ENCODE results near the gene KIRREL3.

KIRREL3 gene

DNA sequence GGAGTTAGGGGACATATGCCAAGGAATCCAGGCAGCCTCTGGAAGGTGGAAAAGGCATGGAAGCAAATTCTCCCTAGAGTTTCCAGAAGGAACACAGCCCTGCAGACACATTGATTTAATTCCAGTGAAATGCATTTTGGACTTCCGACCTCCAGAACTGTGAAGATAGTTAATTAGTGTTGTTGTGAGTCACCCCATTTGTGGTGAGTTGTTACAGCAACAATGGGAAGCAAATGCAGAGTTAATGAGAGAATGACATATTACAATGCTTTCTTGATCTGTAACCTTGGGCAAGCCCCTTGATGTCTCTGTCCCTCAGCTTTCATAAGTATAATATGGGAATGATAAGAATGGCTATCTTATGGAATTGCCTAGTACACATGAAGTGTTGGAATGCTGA lies 178.7 kb downstream of the KIRREL3 start:
- DNase-seq = no peak

GRCh38 chr11:126819194-126819593 lies 181.4 kb downstream of the KIRREL3 start:
- DNase-seq = no peak

DNA sequence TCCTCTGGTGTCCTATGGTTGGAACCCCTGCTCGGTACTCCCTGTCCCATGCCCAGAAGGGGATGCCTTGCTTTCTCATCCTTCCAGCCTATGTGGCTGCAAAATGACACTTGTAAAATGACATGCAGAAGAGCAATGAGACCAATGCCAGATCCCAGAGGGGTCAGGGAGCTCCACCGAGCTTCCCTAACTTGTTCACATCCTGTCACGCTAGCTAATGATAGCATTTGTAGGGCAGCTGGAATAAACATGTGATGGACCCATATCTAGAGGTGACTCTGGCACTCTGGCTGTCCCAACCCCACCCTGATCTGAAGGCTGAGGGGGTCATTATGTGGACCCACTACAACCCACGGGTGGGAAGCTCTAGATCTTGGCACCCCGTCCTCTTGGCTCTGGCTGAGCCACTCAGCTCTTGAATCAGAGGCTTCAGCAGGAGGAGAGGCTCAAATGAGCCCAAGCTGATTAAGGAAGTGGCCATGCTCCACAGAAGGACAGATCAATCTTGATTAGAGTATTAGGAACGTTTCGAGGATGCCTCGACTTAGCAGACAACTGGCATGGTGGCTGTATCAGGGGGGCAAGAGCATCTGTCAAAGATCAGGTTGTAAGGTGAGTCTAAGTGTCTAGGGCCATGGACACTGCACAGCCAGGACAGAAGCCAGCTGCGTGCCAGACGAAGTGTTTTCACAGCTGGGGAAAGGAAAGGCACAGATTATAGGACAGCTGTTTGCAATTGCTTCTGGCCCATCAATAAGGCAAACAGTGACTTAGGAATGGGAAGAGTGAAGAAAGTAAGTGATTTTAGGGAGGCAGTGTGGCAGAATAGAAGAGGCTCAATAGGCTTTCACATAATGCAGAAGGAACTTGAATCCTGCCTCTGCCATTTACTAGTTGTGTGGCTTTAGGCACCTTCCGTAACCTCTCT lies 182.8 kb downstream of the KIRREL3 start:
- DNase-seq = no peak

DNA sequence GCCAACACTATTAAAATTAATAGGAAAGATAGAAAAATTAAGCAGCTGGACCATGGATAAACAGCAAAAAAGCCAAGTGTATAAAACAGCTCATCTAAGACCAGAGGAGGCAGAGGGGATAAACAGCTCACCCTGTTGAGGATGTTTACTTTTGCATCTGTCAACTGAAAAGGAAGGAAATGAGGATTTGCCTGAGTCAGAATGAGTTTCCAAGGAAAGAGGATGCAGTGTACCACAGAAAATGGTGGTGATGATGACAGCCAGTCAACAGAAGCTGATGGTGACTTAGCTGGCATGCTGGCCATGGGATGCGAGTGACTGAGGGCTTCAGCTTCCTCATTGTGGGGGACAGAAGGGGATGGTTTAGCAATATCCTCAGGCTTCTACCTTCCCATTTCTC lies 183.5 kb downstream of the KIRREL3 start:
- DNase-seq = no peak

DNA sequence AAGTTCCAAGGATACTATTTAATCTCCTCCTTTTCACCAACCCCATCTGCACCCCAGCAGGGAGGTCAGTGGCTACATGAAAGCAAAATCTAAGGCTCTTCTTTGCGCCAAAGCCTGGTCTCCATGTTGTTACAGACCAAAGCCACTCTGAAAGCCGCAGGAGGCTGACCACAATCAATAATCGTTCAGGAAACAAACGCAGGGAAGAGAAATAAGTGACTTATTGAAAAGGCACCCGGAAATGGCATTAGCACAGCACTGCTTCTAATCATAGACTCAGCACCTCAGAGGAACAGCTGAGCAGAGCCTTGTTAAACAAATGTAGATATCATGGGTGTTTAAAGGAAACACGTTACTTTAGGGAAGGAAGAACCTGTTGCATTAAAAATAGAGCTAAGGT lies 183.9 kb downstream of the KIRREL3 start:
- peak; percentile 64 for DNase-seq

DNA sequence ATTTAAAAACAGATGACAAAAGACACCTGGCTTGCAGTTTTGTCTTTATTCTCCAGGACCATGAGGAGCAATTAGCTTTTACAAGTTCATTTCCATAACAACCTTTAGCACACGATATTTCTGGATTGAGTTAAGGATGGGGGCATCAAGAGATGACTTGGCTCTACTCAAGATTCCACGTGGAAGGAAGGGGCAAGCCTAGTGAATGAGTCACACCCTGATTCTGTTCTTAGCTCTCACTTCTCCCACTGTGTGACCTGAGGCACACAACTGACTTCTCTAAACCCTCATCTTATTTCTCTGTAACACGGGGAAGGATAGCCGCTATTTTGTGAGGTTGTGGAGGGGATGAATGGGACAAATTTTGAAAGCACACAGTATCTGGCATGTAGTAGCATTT lies 185.5 kb downstream of the KIRREL3 start:
- DNase-seq = no peak

- DNase-seq = no peak
Measured at GRCh38 chr11:126810776-126811175, 189.8 kb downstream of the KIRREL3 start.

DNA sequence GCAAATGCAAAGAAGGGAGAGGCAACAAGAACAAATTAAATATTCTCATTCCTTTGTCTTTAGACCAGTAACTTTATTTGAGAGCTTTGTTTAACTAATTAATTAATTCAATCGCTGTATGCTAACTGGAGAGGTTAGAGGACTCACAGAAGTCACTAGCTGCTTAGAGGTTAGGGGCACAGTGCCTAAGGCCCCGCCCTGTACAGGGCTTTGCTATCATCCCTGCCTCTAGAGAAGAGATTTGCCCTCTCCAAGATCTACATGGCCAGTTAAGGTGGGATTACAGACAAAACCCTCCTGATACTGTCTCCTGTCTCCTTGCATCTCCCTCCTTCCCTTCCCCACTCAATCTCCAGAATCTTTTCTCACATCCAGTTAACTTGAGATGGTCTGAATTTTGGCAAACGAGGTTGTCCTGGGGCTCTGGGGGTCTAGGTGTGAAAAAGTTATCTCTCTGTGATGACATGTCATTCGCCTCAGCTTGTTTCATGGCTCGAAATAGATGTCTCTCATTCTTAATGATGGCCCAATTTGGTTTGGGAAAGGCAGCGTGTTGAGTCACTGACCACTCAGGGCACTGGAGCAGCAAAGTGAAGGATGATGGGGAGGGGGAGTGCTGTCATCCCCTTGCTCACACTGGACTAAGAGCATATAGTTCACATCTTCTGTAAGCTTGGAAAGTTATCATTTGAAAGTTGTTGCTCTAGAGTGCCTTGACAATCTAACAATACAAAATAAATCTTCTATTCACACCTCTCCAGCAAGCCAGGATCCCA lies 190.9 kb downstream of the KIRREL3 start:
- DNase-seq = no peak

GRCh38 chr11:126808836-126809235 lies 191.7 kb downstream of the KIRREL3 start:
- no peak for DNase-seq

- DNase-seq = no peak
Measured at GRCh38 chr11:126808296-126808695, 192.3 kb downstream of the KIRREL3 start.

GRCh38 chr11:126805870-126806269 lies 194.7 kb downstream of the KIRREL3 start:
- no peak for DNase-seq

DNA sequence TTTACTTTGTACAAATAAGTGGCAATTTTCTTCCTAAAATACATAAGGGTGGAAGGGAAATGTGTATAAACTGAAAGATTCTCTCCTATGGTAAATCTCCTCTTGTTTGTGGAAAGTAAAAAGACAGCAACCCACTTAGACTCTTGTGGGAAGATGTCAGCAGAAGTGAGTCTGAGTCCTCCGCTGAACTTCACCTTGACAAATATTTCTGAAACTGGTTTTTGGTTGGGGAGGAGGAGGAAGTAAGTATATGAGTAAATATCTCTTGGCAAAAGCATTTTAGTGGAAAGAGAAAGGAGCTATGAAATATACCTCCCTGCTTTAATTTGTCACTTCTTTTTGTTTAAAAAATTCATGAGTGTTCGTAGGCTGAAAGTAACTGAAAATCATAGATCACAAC lies 196.2 kb downstream of the KIRREL3 start:
- no peak for DNase-seq

DNA sequence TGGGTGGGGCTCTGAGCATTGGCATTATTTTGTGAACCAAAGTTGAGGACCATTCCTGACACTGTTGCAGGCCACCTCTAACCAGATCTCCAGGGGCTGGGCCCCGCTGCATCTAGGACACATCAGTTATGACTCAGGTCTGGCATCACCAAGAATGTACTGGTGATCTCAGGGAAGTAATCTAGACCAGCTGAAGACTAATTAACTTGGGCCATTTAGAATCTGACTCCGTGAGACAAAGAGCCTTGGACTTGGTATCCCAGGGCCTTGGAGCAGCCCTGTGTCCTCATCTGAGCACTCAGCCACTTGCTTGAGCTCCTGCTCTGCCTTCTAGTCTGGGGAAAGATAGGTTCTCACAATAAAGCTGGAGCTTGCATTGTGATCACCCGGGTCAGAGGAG lies 200.6 kb downstream of the KIRREL3 start:
- DNase-seq = no peak

GRCh38 chr11:126797457-126798169 lies 203.0 kb downstream of the KIRREL3 start:
- DNase-seq = no peak

GRCh38 chr11:126793596-126793995 lies 207.0 kb downstream of the KIRREL3 start:
- no peak for DNase-seq

DNA sequence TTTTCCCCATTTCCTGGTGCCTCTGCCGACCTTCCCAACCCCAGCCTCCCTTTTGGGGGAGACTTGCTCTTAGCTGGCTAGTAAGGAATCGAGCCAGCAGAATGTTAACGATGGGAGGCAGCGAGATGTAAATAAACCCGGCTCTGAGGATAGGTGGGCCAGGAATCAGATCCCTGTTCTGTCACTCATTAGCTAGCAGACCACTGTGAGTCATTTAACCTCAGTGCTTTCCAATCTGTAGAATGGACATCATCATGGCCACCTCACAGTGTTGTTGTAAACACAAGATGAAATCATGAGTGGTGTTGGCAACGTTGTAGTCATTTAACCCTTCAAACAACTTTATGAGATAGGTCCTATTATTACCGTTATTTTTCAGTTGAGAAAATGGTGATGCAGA lies 208.6 kb downstream of the KIRREL3 start:
- DNase-seq = no peak

DNA sequence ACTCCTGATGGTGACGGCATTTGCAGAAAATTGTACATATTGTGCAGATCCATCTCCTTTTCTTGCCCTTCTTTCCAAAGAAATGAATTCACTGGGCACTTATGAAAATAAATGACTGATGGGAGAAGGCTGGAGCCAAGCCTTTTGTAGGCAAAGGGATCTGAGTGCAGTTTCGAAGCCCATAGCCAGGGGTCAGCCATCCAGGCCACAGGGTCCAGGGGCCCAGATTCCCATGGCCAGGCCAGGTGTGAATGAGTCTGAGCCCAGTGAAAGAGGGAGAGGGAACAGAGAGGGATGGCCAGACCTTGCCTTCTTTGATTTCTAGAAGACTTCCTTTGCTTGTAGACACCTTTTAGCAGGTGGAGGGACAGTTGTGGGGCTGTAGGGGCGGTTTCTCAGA lies 209.1 kb downstream of the KIRREL3 start:
- no peak for DNase-seq

DNA sequence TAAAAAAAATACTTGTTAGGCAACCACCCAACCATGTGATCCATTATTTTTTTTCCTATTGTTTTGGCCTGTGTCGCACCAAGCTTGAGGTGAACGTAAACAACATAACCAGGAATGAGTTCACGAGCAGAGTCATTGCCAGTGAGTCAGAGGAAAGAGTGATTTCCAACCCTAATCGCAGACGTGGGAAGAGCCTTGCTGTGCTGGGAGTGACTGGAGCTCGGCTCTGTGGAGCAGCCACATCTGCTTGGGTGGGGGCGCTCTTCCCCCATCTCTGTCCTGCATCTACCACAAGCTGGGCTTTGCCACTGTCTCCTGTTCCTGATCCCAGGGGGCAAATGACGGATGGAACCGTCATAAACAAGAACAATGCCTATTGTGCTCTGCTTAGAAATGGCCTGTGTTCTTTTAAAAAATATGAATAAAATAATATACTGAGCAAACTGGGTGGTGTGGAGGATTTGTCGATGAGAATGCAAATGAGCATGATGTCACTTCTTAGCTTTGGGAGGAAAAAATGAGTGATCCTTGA lies 210.0 kb downstream of the KIRREL3 start:
- DNase-seq = no peak

DNA sequence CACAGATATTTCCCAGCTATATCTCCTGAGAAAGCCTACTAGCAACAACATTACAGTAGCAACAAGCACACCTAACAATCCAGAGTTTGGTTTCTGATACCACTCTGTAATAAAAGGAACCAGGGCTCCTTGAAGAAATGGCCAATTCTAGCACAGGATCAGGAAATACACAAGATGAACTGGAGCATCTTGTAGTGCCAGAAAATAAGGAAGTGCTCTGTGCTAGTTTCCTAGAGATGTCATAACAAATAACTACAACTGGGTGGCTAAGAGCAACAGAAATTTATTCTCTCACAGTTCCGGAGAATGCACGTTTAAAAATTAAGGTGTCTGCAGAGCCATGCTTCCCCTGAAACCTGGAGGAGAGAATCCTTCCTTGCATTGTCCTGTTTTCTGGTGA lies 217.8 kb downstream of the KIRREL3 start:
- no peak for DNase-seq

DNA sequence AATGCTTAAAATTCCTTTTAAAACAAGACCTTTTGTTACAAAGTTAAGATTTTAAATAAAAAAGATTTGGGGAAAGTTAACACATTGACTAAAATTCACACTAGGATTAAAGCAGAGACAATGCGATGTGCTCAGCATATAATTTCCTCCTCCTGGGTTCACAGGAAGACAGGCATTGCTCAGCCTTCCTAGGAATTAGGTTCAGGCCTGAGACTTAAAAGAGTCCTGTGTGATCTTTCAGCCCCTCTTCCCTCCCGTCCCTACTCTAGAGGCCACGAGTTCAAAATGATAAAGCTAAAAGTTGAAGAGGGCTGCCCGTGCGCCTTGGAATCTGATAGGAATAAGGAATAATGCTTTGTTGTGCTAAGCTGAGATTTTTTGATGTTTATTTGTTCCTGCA lies 218.6 kb downstream of the KIRREL3 start:
- DNase-seq = no peak

GRCh38 chr11:126776119-126776518 lies 224.5 kb downstream of the KIRREL3 start:
- no peak for DNase-seq

DNA sequence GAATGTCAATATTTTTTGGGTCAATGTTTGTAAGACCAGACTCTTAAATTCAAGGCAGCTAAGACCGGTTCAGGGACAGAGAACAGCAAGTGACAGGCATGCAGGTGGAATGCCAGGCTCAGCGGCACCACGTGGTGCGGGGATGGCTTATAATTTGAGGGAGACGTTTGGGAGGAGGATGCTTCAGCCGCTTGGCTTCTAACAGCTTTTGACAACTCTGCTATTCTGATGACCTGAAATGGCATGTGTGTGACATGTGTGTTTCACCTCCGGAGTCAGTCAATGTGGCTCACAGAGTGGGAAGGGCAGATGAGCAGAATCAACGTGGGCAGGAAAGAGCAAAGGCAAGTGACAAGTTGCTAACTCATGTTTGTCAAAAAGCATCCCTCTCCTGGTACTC lies 228.3 kb downstream of the KIRREL3 start:
- DNase-seq = no peak

- no peak for DNase-seq
Measured at GRCh38 chr11:126768702-126769101, 231.9 kb downstream of the KIRREL3 start.

Data from NCI-H187 treated with DMSO at 0.1 percent for 48 hours (cell line).